K562 (cell line): Measurements from ENCODE around the gene SMAD3. TPM values are rescaled to one million over a fixed set of nuclear protein-coding genes. Genes with fewer than 3 reads are reported as not detected.

ENCODE experiments used
- ATAC-seq: fragments of 200-7000 bp; cut with Tn5 transposase; 3 replicates; pipeline ENCODE4 v1.9.1; 2020; ENCODE audit warnings: moderate library complexity
- BruUV-seq: library from RNA; stranded (reverse); fragments of 400-500 nt; replicated peaks from 2 replicates; lab custom pipeline; 2021; lab: Mats Ljungman, UMichigan
- CTCF ChIA-PET: fragments of 300-600 bp; formaldehyde crosslinking; extraction: SDS; loops from one replicate; lab custom pipeline; 2021; ENCODE audit warnings: low intra/inter-chr PET ratio; lab: Yijun Ruan, JAX
- POLR2A ChIA-PET: fragments of 300-600, 350-650 bp; sonication (Branson Sonifier 250); formaldehyde crosslinking; extraction: SDS; loops from one replicate; lab custom pipeline; 2021; ENCODE audit warnings: antibody characterized with exemption, inconsistent platforms; lab: Yijun Ruan, JAX
- DNase-seq, 4 experiments: peaks; one replicate each; pipeline versions ENCODE4 v3.0.0 to v3.0.0-alpha.2; 2011 to 2018; ENCODE audit warnings: low spot score in 3 of 4, mixed read lengths in 3 of 4; ENCODE audit errors: extremely low read depth in 1 of 4
- FAIRE-seq: peaks from 2 replicates; lab custom pipeline; 2011; peaks lifted over from hg19 to GRCh38; lab: Jason Lieb, UNC
- H2AFZ ChIP-seq: 2 replicates; pipeline ENCODE4 v1.6.0; 2011; ENCODE audit warnings: low read depth, low read length, control low read depth, inconsistent platforms
- H3K27ac ChIP-seq: fragments of 200-600 bp; 3 replicates; pipeline ENCODE4 v1.8.0; 2011; ENCODE audit warnings: low read depth, mild to moderate bottlenecking, control low read depth, inconsistent platforms, low read length, moderate library complexity, mixed read lengths; ENCODE audit errors: extremely low read depth
- H3K27me3 ChIP-seq, 2 experiments: fragments of 300-600 bp in 1 of 2; 2 replicates in 1 of 2; 3 replicates in 1 of 2; pipeline versions ENCODE4 v1.6.0 to v1.8.0; 2011; ENCODE audit warnings: inconsistent platforms in 2 of 2, low read length in 2 of 2, mild to moderate bottlenecking in 1 of 2, mixed read lengths in 1 of 2, moderate library complexity in 1 of 2; ENCODE audit not compliant: control insufficient read depth in 2 of 2, insufficient read depth in 2 of 2
- H3K36me3 ChIP-seq: fragments of 300-600 bp; 3 replicates; pipeline ENCODE4 v1.8.0; 2011; ENCODE audit warnings: mild to moderate bottlenecking, low read length, inconsistent platforms; ENCODE audit not compliant: control insufficient read depth, insufficient read depth
- H3K4me1 ChIP-seq, 2 experiments: fragments of 200-600 bp in 1 of 2; replicated peaks in 1 of 2; 2 replicates in 1 of 2; 3 replicates in 1 of 2; pipeline versions ENCODE4 v1.5.1 to v1.8.0; 2011; ENCODE audit warnings: inconsistent platforms in 2 of 2, low read length in 2 of 2, mild to moderate bottlenecking in 1 of 2, mixed read lengths in 1 of 2, moderate library complexity in 1 of 2; ENCODE audit not compliant: control insufficient read depth in 2 of 2, insufficient read depth in 2 of 2
- H3K4me2 ChIP-seq: 2 replicates; pipeline ENCODE4 v1.6.1; 2011; ENCODE audit warnings: low read length, control low read depth, inconsistent platforms, mixed read lengths; ENCODE audit not compliant: insufficient read depth
- H3K4me3 ChIP-seq: fragments of 200-600 bp; sonication (generic), shearing (Covaris generic); 2 replicates; pipeline ENCODE4 v1.5.1; 2016; ENCODE audit warnings: control low read depth, inconsistent platforms
- H3K79me2 ChIP-seq: fragments of 200-600 bp; 3 replicates; pipeline ENCODE4 v1.8.0; 2011; ENCODE audit warnings: low read length, inconsistent platforms; ENCODE audit not compliant: control insufficient read depth, insufficient read depth
- H3K9ac ChIP-seq, 2 experiments: 2 replicates each; pipeline versions ENCODE4 v1.6.0 to v1.6.1; 2011; ENCODE audit warnings: low read depth in 2 of 2, low read length in 2 of 2, control low read depth in 1 of 2, inconsistent platforms in 1 of 2, mild to moderate bottlenecking in 1 of 2, mixed read lengths in 1 of 2; ENCODE audit not compliant: insufficient read depth in 1 of 2
- H3K9me1 ChIP-seq: one replicate; pipeline ENCODE4 v1.6.0; 2011; ENCODE audit warnings: inconsistent platforms, mild to moderate bottlenecking, low read length, moderate library complexity; ENCODE audit not compliant: control insufficient read depth, insufficient read depth
- H3K9me3 ChIP-seq: replicated peaks from 2 replicates; pipeline ENCODE4 v1.5.1; 2011; ENCODE audit warnings: low read depth, low read length, inconsistent platforms; ENCODE audit not compliant: control insufficient read depth, insufficient read depth
- H4K20me1 ChIP-seq: replicated peaks from 2 replicates; pipeline ENCODE4 v1.6.1; 2011; ENCODE audit warnings: low read length, inconsistent platforms, mixed read lengths; ENCODE audit not compliant: control insufficient read depth, insufficient read depth
- BRD4 ChIP-seq: fragments of 200-600 bp; sonication (generic); IDR thresholded peaks from 2 replicates; pipeline ENCODE4 v1.6.1; 2017; ENCODE audit warnings: inconsistent platforms
- DNMT1 ChIP-seq: fragments of 450-650 bp; IDR thresholded peaks from 2 replicates; pipeline ENCODE4 v1.6.1; 2016; ENCODE audit warnings: antibody characterized with exemption, mild to moderate bottlenecking
- GABPA ChIP-seq: fragments of 200-800 bp; sonication (Bioruptor generic); conservative IDR thresholded peaks from 2 replicates; pipeline ENCODE4 v1.6.1; 2016; ENCODE audit warnings: low read depth, missing genetic modification characterization, missing compliant biosample characterization
- KLF13 ChIP-seq: fragments of 450-650 bp; IDR thresholded peaks from 2 replicates; pipeline ENCODE4 v1.6.1; 2016; ENCODE audit warnings: missing genetic modification characterization, low read depth, mild to moderate bottlenecking, missing compliant biosample characterization, moderate library complexity, borderline replicate concordance
- THAP7 ChIP-seq: fragments of 250-450 bp; sonication (Bioruptor Pico); IDR thresholded peaks from 2 replicates; pipeline ENCODE4 v1.5.0; 2021
- ZBTB49 ChIP-seq: sonication (generic); formaldehyde crosslinking; IDR thresholded peaks from 2 replicates; pipeline ENCODE4 v1.8.0; 2022; ENCODE audit warnings: missing genetic modification reagents, mild to moderate bottlenecking, borderline replicate concordance
- ZNF407 ChIP-seq: fragments of 450-650 bp; IDR thresholded peaks from 2 replicates; pipeline ENCODE4 v1.6.1; 2016; ENCODE audit warnings: low read depth
- ZNF764 ChIP-seq: fragments of 250-450 bp; sonication (Bioruptor Pico); IDR thresholded peaks from 2 replicates; pipeline ENCODE4 v1.4.0; 2020; ENCODE audit warnings: low read depth, mild to moderate bottlenecking, moderate library complexity
- WGBS: fragments of 100-300 bp; shearing (Covaris generic); methylation state at CpG from one replicate; pipeline ENCODE4 v1.1.6; 2016; ENCODE audit warnings: low coverage, mixed read lengths; ENCODE audit not compliant: insufficient coverage; ENCODE audit errors: missing lambda C conversion rate; 5-methylcytosine and 5-hydroxymethylcytosine counted together
- in situ Hi-C: fragments of 300-500 bp; cut with MboI; formaldehyde crosslinking; loops from 4 replicates; pipeline ENCODE4 v1.15.0; 2018; ENCODE audit warnings: inconsistent platforms, mixed read lengths
- intact Hi-C: fragments of 100-400 bp; cut with micrococcal nuclease; formaldehyde crosslinking; loops from 2 replicates; pipeline ENCODE4 v1.14.2; 2022
- polyA plus RNA-seq, 8 experiments: library from polyadenylated mRNA; depleted of rRNA in 4 of 8; stranded (reverse) in 5 of 8; unstranded in 3 of 8; fragments of >200 nt; fragmentation: Nextera tagmentation in 2 of 8; fragmentation: Illumina TruSeq in 1 of 8; extraction: Ambion mirVana in 2 of 8; extraction: Trizol in 1 of 8; gene quantifications; 2 replicates each; pipeline versions ENCODE4 v1.2.1 to v1.2.3, GENCODE V29; 2011 to 2014; ENCODE audit warnings: inconsistent platforms in 1 of 8, missing spikeins in 1 of 8
- total RNA-seq, 7 experiments: library from RNA; depleted of rRNA in 6 of 7; stranded (reverse); fragments of >200 nt in 6 of 7; fragmentation: Illumina TruSeq in 2 of 7; extraction: Trizol in 2 of 7; gene quantifications; 2 replicates each; pipeline versions ENCODE4 v1.2.1 to v1.2.3, GENCODE V29; 2011 to 2021; ENCODE audit warnings: low replicate concordance in 1 of 7

The SMAD3 gene
- total and polyA plus RNA-seq, 9 of the 15 experiments (the other 6 are each of a cell fraction or from before 2014, with no cell fraction given), result 4.3 to 39.2 (median 11.1) TPM

GRCh38 chr15:67224889-67225288 lies 159.5 kb downstream of the SMAD3 start (continued):
- TF ChIP-seq THAP7 (CRISPR knock-in tag), result no peak
- no peak for TF ChIP-seq ZBTB49 (CRISPR knock-in tag)
- TF ChIP-seq KLF13 (tag), result no peak
- no peak for TF ChIP-seq BRD4
- TF ChIP-seq GABPA (tag), result no peak
- no peak for TF ChIP-seq DNMT1

- in situ Hi-C loops, result no loop called here
- POLR2A ChIA-PET, result interaction anchor here (1.5 kb wide), 1 partner anchor 15 kb away, joined by 8 read pairs; no protein-coding TSS in a partner anchor
- CTCF ChIA-PET, result no interaction called here
- no peaks in the 10 kb centered on the region for H3K9me3 ChIP-seq
- intact Hi-C loops, result no loop called here
- H3K4me3 ChIP-seq, result no peak overlapping the region
- WGBS, result 92% methylated on average over 2 of the region's 2 CpGs
- peaks cover 40% of the 10 kb centered on the region for H3K36me3 ChIP-seq
- BruUV-seq, result no TSS peak
- no peak overlapping the region for H3K27ac ChIP-seq
- H3K9ac ChIP-seq, result no peak overlapping the region
- H3K4me2 ChIP-seq, result no peak overlapping the region
- no peak for FAIRE-seq
- no peak overlapping the region for H2AFZ ChIP-seq
- no peaks in the 10 kb centered on the region for H3K9me1 ChIP-seq
- no peaks in the 10 kb centered on the region for H3K4me1 ChIP-seq
- no peak for ATAC-seq
- no peaks in the 10 kb centered on the region for H4K20me1 ChIP-seq
- no peaks in the 10 kb centered on the region for H3K79me2 ChIP-seq
- no peaks in the 10 kb centered on the region for H3K27me3 ChIP-seq
- DNase-seq, result no peak
- TF ChIP-seq ZNF764 (CRISPR knock-in tag), result no peak
- TF ChIP-seq ZNF407, result no peak
Measured at GRCh38 chr15:67225336-67225735, 159.9 kb downstream of the SMAD3 start.
